C4-2B (cell line): Measurements from ENCODE around the gene STAC2.

Experiments used
- H3K27ac ChIP-seq: fragments of 450-650 bp; 2 replicates; pipeline ENCODE4 v1.5.1; 2017
- ZFX ChIP-seq: fragments of 450-650 bp; IDR thresholded peaks from 2 replicates; pipeline ENCODE4 v1.6.1; 2017
- TF ChIP-seq, protein P1 (sequence below): fragments of 450-650 bp; conservative IDR thresholded peaks from 2 replicates; pipeline ENCODE4 v1.5.1; 2017; ENCODE audit warnings: mild to moderate bottlenecking

STAC2 gene

DNA sequence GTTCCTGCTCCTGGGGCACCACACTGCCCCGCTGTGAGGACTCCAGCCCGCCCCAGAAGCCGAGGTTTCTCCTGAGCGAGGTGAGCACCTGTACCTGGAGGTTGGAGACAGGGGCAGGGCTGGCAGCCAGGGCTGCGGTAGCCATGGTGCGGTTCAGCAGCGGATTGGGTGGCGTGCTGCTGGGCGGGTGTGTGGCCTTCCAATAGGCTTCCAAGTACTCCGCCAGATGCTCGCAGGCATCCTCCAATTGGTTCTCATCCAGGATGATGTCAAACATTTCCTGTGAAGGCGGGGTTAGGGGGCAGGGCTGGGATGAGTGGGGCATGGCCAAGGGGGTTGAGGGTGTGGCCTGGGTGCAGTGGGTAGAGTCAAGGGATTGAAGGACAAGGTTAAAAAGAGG, 48.5 kb downstream of the STAC2 start:
- TF ChIP-seq, protein P1, sequence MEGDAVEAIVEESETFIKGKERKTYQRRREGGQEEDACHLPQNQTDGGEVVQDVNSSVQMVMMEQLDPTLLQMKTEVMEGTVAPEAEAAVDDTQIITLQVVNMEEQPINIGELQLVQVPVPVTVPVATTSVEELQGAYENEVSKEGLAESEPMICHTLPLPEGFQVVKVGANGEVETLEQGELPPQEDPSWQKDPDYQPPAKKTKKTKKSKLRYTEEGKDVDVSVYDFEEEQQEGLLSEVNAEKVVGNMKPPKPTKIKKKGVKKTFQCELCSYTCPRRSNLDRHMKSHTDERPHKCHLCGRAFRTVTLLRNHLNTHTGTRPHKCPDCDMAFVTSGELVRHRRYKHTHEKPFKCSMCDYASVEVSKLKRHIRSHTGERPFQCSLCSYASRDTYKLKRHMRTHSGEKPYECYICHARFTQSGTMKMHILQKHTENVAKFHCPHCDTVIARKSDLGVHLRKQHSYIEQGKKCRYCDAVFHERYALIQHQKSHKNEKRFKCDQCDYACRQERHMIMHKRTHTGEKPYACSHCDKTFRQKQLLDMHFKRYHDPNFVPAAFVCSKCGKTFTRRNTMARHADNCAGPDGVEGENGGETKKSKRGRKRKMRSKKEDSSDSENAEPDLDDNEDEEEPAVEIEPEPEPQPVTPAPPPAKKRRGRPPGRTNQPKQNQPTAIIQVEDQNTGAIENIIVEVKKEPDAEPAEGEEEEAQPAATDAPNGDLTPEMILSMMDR: no peak
- no peak for TF ChIP-seq ZFX
- H3K27ac ChIP-seq: no peak overlapping the region

DNA sequence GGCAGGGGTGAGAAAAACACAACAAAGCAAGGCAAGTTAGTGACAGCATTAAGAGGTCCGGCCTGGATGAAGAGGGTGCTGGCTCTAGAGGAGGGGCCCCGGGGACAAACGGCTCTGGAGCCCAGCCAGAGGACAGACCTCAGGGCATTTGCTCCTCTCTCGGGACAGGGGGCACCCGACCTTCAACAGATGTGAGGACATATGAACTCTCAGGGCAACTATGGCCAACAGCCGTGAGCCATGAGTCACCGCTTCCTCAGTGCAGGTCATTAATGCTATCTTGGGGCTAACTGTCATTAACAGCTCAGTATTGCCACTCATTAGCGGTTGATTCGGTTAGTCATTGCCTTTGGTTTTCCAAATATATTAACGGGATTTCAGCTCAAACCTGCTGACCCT, 50.1 kb downstream of the STAC2 start:
- TF ChIP-seq, protein P1: no peak
- TF ChIP-seq ZFX: no peak

DNA sequence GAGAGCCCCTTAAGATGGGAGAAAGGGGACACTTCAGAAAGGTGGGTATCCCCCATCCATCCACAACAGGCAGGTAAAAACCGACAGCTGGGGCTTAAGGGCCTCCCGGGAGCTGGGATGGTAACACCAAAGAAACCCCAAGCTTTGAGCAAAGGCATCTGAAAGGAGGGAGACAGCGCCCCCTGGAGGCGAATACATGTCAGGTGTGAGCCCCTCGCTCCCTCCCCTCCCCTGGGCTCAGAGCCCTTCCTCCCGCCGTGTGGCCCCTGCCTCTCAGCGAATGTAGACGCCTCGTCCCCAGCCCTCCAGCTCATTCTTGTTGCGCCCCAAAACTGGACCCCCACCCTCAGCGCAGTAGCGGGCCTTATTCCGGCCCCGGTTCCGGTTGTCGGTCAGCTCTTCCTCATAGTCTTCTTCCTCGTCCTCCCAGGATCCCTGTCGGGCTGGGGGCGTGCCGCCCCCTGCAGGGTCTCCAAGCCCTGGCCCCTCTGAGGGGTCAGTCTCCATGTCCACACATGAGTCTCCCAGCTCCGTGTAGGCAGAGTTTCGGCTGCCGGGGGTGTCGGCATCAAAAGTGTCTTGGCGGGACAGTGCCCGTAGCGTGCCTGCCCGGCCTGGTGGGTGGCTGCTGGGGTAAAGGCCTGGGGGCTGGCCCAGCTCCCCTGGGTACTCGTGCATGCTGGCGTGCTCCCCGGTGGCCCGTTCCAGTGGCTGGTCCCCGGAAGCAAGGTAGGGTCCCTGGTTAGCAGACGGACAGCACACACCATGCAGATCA, 50.6 kb downstream of the STAC2 start:
- TF ChIP-seq, protein P1: peak; percentile 92
- TF ChIP-seq ZFX: no peak
- no peak overlapping the region for H3K27ac ChIP-seq

More for the DNA sequence above, 50.1 kb downstream of the STAC2 start:
- no peak overlapping the region for H3K27ac ChIP-seq

DNA sequence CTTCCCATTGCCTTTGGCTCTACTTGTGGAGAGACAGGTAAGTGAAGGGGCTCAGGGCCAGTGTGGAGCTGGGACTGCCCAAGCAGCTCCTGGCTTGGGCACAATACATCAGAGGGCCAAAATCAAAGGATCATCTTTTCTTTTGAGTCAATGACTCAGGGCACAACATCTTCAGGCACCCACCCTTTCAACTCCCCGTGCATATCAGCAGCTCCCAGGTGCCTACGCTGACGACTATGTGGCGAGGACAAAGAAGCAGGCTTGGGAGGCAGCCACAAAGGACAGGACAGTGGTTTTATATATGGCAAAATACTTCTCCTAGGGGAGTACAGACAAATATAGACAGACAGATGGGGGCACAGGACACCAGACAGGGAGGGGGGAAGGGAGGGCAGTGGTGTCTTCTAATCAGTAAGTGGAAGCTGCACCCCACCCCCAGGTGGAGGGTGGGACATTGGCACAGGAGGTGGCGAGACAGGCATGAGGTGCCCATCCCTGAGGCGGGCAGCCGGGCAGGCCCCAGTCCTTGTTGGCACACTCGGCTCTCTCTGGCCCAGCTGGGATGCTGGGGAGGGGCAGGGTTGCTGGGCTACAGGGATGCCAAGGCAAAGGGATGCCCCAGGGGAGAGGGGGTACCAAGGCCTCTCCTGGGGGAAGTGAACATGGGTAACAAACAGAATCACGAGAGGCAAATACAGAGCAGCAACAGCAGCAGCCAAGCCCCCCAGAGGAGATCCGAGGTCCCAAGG, 52.0 kb downstream of the STAC2 start:
- no peak for TF ChIP-seq ZFX
- TF ChIP-seq, protein P1: no peak
- H3K27ac ChIP-seq: no peak overlapping the region

DNA sequence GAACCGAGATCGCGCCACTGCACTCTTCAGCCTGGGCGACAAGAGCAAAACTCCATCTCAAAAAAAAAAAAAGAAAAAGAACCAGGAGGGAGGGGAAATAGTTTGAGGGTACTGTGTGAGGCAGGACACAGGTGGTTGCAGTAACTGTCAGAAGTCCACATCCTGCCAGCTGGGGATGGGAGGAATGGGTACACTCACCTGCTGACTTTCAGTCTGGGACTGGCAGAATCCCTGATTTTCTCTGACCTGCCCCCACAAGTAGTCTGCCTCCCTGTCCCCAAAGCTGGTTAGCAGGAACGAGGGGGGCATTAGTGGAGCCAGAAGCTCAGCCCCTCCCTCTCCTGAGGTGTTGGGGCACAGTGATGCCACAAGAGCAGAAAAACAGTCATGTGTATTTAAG, 52.7 kb downstream of the STAC2 start:
- TF ChIP-seq, protein P1: no peak
- no peak for TF ChIP-seq ZFX
- no peak overlapping the region for H3K27ac ChIP-seq

DNA sequence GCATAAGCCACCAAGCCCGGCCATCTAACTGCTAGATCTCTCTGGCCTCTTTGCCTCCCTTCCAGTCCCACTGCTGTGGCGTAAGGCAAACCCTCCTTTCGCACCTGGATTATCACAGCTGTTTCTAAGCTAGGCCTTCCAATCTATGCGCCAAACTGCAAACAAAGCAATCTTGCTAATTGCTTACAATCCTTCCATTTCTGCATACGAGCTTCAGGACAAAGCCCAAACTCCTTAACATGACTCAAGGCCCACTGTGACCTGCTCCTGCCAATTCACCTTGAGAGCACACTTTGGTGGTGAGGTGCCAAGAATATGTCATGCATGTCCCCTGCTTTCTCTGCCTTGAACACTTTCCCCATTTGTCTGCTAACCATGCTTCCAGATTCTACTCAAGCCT, 53.8 kb downstream of the STAC2 start:
- no peak overlapping the region for H3K27ac ChIP-seq
- TF ChIP-seq, protein P1: no peak

DNA sequence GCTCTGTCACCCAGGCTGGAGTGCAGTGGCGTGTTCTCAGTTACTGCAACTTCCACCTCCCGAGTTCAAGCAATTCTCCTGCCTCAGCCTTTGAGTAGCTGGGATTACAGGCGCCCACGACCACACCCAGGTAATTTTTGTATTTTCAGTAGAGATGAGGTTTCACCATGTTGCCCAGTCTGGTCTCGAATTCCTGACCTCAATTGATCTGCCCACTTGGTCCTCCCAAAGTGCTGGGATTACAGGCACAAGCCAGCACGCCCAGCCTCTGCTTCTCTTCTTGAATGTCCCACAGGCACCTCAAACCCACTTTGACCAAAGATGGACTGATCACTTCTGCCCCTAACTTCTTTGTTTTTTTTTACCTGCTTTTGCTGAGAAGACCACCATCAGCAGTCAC, 55.2 kb downstream of the STAC2 start:
- H3K27ac ChIP-seq: no peak overlapping the region
- no peak for TF ChIP-seq ZFX
- TF ChIP-seq, protein P1: no peak
